Astrocyte of the spinal cord (primary cell): ENCODE measurements around the gene UPF1.

Experiments used
- DNase-seq: peaks from one replicate; pipeline ENCODE4 v3.0.0; 2011; ENCODE audit warnings: low read depth, low spot score
- H3K4me3 ChIP-seq: 2 replicates; pipeline ENCODE4 v1.5.1; 2011; ENCODE audit warnings: low read depth, mild to moderate bottlenecking, low read length, moderate library complexity
- in situ Hi-C: cut with HindIII; loops from 2 replicates; pipeline ENCODE4 v1.10.0; 2017; ENCODE audit warnings: low sequenced_read_pairs
- TF ChIP-seq, protein P1 (sequence below): IDR thresholded peaks from 2 replicates; pipeline ENCODE4 v1.5.1; 2012; ENCODE audit warnings: low read depth, mild to moderate bottlenecking, low read length, inconsistent platforms

The UPF1 gene

DNA sequence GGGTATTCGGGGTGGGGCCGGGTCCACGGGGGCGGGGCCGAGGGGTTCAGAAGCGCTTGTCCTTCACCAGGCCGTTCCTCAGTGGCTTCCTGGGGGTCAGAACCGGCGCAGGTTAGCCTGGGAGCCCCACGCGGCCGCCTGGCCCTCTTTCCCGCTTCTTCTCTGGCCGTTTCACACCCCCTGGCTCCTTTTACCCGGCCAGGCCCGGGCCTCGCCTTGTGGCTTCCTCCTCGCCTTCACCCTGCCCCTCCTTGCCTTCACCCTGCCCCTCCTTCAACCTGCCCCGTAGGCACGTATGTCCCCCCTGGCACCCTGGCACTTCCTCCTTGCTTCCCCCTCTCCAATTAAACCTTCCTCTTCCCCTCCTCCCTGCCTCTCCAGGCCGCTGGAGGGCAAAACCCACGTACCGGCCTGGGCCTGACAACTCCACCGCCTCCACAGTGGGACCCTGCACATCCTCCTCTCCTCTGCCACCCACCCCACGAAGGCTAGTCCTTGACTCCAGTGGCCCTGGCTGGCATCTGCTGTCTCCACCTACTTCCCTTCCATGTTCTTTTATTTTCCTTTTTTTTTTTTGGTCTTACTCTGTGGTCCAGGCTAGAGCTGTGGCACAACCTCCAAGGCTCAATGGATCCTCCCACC is 38.9 kb downstream of the UPF1 start:
- in situ Hi-C loops: no loop called here
- DNase-seq: no peak

DNA sequence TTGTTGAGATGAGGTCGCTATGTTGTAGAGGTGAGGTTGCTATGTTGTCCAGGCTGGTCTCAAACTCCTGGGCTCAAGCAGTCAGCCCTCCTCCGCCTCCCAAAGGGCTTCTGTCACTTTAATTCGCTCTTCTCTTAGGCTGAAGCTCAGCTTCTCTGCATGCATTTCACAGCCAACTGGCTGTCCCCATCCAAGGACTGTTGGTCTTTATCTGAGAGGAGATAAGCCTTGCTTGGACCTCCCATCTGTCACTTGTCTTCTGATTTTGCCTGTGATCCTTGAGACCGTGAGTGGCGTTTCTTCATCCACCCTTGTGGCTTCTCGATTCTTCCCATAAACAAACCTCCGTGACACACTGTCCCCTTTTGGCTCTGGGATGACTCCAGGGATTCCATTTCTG is 39.8 kb downstream of the UPF1 start:
- no peak for DNase-seq
- TF ChIP-seq, protein P1, sequence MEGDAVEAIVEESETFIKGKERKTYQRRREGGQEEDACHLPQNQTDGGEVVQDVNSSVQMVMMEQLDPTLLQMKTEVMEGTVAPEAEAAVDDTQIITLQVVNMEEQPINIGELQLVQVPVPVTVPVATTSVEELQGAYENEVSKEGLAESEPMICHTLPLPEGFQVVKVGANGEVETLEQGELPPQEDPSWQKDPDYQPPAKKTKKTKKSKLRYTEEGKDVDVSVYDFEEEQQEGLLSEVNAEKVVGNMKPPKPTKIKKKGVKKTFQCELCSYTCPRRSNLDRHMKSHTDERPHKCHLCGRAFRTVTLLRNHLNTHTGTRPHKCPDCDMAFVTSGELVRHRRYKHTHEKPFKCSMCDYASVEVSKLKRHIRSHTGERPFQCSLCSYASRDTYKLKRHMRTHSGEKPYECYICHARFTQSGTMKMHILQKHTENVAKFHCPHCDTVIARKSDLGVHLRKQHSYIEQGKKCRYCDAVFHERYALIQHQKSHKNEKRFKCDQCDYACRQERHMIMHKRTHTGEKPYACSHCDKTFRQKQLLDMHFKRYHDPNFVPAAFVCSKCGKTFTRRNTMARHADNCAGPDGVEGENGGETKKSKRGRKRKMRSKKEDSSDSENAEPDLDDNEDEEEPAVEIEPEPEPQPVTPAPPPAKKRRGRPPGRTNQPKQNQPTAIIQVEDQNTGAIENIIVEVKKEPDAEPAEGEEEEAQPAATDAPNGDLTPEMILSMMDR: no peak
- in situ Hi-C loops: no loop called here
- no peak overlapping the region for H3K4me3 ChIP-seq

More for the DNA sequence above, 38.9 kb downstream of the UPF1 start:
- H3K4me3 ChIP-seq: no peak overlapping the region
- TF ChIP-seq, protein P1: no peak

DNA sequence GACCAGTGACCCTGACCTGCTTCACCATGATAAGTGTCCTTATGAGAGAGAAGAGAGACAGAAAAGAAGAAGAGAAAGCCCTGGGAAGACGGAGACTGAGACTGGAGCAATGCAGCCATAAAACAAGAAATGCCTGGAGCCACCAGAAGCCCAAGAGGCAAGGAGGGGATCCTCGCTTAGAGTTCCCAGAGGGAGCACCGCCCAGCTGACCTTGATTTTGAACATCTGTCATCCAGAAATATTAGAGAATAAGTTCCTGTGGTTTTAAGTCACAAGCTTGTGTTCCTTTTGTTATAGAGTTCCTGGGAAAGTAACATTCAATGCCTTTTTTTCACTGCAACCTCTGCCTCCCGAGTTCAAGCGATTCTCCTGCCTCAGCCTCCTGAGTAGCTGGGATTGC is 44.0 kb downstream of the UPF1 start:
- H3K4me3 ChIP-seq: no peak overlapping the region
- TF ChIP-seq, protein P1: no peak
- in situ Hi-C loops: no loop called here
- DNase-seq: no peak

DNA sequence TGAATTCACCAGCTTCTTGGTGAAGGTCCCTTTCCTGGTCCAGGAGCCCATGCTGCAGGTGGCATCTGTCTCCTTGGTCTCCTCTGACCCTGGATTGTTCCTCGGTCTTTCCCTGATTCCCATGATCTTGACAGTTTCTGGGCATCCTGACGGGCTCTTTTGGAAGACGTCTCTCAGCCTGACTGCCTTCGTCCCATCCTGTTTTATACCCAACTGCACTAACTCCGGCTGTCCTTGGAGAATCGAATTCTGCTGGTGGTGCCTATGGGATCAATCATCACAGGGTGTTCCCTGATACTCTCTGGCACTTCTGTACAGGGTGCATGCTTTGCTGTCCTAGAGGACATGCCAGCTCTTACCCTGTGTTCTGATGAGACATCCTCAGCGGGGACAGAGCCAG is 45.1 kb downstream of the UPF1 start:
- no peak for DNase-seq
- no peak overlapping the region for H3K4me3 ChIP-seq
- in situ Hi-C loops: no loop called here
- TF ChIP-seq, protein P1: no peak

DNA sequence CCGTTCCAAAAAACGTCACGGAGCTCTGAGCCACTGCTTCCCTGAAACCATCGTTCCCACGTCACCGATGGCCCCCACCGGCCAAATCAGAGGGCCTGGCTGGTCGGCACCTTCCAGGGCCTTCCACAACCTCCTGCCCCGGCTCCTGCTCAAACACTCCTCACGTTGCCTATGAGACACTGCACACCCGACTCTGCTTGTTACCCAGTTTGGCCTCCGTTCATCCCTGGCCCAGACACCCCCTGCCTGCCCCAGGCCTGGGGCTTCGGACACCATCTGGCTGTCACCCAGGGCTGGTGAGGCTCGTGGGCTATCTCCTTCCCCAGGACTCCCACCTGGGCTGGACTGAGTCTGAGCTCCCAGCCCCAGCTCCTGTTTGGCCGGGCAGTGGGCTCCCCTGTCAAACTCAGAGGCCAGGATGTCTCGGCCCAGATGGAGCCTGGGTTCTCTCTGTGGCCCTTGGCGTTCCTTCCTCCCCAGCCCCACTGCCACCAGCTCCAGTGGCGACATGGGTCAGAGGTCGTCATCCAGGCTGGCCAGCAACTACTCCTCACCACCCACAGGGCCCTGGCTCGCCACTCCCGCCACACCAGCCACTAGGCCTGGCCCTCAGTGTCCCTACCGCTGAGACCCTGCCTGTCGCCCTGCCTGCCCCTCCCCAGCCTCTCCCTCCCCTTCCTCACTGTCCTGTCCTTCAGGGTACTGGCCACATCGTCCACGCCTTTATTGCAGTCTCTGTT is 46.5 kb downstream of the UPF1 start:
- H3K4me3 ChIP-seq: no peak overlapping the region
- in situ Hi-C loops: no loop called here
- no peak for DNase-seq
- TF ChIP-seq, protein P1: no peak

DNA sequence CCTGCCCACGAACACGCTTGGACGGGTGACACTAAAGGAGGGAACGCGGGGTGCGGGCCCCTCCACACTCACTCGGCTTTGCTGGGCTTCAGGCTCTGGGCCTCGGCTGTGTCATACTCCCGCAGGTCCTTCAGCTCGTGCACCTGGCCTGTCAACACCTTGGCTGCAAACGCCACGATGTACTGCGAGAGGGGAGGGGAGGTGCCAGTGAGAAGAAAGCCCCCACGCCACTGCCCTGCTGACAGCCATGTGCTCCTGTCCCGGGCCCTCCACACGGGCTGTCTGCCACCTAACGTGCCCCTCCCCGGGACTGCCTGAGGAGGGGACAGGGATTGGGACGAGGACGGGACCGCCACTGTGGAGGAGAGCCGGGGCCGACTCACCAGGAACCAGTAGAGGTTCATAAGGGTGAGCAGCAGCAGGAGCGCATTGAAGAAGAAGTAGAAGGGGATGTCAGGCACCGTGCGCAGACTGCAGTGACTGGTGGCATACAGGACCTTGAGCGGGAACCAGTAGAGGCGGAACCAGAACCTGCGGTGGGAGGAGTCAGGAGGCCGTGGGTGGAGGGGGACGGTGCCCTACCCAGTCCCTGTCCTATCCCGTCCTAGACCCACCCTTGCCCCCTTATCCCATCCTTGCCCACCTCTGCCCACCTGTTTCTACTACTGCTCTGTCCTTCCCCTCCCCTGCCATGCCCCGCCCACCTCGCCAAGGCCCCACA is 47.3 kb downstream of the UPF1 start:
- in situ Hi-C loops: no loop called here

More for the DNA sequence above, 47.3 kb downstream of the UPF1 start:
- TF ChIP-seq, protein P1: no peak
- DNase-seq: no peak
- H3K4me3 ChIP-seq: no peak overlapping the region
